ENCODE data around the gene GPATCH1.

DNA sequence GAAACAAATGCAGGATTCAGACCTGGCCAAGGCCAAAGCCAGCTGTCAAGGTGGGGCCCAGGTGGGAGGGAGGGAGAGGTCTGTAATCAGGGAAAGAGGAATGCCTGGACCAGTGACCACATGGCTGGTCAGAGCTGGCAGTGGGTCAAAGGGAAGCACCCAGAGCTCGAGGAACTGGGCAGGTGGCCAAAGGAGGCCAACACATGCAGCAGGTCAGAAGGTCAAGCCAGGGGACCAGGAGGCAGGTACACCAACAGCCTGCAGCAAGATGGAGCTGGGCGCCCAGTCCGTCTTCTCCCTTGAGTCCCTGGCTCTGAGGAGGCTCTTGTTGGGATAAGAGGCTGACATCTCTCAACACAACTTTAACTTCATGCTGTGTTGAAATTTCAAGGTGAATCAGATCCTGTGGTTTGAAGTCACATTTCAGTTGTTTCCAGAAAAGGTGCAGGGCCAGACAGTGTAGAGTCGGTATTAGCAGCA, 17.1 kb downstream of the GPATCH1 start:
- TF ChIP-seq, protein P1, sequence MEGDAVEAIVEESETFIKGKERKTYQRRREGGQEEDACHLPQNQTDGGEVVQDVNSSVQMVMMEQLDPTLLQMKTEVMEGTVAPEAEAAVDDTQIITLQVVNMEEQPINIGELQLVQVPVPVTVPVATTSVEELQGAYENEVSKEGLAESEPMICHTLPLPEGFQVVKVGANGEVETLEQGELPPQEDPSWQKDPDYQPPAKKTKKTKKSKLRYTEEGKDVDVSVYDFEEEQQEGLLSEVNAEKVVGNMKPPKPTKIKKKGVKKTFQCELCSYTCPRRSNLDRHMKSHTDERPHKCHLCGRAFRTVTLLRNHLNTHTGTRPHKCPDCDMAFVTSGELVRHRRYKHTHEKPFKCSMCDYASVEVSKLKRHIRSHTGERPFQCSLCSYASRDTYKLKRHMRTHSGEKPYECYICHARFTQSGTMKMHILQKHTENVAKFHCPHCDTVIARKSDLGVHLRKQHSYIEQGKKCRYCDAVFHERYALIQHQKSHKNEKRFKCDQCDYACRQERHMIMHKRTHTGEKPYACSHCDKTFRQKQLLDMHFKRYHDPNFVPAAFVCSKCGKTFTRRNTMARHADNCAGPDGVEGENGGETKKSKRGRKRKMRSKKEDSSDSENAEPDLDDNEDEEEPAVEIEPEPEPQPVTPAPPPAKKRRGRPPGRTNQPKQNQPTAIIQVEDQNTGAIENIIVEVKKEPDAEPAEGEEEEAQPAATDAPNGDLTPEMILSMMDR (IDR thresholded peaks at IDR 0.05): no peak
- TF ChIP-seq POLR2A (IDR thresholded peaks at IDR 0.05): no peak
- no peak for TF ChIP-seq POLR2AphosphoS5 (IDR thresholded peaks at IDR 0.05; ENCODE audit: insufficient read depth in 1 of 2, low read depth in 1 of 2)
